GM18868 (cell line): ENCODE data around the gene CSGALNACT2.

ENCODE experiments used
- ATAC-seq: cut with Tn5 transposase; IDR thresholded peaks from one replicate; pipeline ENCODE4 v1.9.1; 2021; ENCODE audit warnings: mild to moderate bottlenecking, moderate library complexity; ENCODE audit not compliant: unreplicated experiment

The CSGALNACT2 gene

DNA sequence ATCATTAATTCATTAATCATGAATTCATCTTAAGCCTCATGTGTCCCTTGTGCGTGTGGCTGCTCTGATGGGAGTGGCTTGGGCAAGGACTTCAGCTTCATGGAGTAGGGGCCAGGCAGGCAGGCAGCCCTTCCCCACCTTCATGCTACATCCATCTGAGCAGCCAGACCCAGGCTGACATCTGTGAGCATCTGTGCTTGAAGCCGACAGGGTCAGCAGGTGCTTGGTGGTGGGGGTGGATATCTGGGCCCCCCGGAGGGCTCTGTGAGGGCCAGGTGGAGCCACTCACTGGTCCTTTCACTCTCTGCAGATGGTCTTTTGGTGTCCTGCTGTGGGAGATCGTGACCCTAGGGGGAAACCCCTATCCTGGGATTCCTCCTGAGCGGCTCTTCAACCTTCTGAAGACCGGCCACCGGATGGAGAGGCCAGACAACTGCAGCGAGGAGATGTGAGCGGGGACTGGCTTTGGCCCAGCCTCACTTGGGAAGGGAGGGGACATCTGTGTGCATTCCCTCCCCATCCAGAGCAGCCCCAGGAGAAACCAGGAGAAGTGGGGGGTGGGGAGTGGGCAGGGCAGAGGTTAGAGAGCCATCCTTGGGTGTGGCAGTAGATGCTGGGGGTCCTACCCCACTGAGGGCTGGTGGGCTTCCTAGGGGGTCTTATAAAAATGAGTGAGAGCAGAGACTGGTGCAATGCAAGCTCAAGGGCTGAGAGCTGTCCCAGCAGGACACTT is 14.7 kb upstream of the CSGALNACT2 start:
- no peak for ATAC-seq

DNA sequence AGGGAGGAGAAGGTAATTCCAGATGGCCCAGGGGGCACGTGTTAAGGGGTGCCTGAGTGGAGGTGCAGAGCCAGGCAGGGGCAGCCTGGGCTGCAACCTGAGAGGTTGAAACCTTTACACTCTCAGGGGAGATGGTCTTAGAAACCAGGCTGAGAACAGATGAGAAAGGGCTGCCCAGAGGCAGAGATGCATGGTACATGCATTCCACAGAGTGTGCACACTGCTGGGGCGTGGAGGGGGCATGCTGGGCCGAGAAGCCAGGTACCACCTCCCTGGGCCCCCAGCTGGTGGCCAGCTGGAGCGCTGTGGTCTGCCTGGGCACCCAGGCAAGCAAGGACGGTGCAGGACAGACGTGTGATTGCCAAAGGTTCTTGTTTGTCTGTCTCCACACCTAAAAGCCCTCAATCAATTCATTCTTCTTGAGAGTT is 14.1 kb upstream of the CSGALNACT2 start:
- no peak for ATAC-seq

DNA sequence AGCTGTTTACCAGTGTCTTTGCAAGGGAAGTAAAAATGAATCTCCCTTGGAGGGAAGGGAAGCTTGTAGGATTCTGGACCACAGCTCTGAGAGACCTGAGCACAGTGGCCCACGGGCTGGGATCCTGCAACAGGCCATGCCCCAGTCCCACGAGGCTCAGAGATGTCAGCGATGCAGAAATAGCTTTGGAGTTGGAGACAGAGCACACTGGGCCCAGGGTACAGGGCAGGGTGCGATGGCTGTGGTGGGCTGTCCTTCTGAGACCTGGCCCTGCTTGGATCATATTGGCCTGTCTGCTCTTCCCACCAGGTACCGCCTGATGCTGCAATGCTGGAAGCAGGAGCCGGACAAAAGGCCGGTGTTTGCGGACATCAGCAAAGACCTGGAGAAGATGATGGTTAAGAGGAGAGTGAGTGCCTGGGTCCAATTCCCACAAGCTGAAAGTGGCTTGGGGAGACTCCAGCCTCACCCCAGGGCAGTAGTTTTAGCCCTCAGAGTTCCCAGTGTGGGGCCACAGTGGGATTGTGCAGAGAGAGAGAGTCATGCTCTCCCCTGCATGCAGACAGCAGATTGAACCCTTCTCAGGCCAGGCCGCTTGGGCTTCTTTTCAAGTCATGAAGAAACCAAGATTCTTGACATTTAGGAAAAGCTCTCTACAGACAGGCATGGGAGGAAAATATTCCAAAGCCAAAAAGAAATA is 13.5 kb upstream of the CSGALNACT2 start:
- ATAC-seq = no peak

DNA sequence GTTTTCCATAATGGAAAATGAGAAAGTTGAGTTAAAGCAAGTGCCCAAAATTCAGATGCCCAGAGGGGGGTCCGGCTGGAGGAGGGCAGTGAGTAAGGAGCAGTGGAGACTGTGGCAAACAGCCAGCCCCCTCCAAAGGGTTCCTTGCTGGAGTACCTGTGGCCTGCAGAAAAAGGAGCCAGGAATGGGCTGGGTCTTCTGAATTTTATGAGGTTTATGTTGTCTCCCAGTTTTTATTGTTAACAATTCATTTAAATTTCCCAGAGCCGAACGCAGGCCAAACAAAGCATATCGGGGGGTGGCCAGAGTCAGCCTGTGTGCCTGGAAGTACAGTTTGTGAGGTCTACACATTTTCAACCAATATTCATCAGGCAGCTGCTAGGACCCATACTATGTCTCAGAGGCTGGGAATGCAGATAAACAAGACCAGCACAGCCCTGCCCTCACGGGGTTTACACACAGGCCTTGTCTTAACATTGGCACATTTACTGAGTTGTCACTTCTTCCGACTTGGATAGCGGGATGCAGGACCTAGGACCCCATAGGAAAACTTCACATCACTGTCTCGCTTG is 12.9 kb upstream of the CSGALNACT2 start:
- no peak for ATAC-seq

DNA sequence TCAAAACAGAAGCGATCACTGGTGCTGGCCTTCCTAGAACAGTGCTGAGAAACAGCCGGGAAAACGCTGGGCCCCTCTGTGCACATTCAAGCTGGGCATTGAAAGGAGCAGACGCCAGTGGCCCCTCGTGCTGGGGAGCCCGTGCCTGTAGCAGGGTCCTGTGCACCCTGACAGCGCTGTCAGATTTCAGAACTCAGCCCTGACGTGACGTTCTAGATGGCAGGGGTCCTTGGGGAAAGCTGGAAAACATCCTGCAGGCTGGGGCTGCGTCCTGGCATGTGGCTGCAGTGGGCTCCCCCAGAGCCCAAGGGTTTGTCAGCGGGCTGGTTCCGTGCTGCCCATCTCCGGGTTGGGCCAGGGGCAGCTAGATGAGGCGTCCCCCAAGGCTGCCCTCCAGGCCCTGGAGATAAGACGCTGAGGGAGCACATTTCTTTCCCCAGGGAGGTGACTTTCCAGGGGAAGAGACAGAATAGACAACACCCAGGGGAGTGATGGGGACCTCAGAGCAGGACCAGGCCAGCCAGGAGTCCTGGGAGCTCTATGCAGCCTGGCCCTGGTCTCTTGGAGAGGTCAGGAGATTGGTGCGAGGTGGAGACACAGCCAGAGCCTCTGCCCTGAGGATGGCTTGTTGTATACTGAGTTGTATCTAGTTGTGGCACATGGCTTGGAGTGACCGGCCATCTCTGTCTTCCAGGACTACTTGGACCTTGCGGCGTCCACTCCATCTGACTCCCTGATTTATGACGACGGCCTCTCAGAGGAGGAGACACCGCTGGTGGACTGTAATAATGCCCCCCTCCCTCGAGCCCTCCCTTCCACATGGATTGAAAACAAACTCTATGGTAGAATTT is 12.1 kb upstream of the CSGALNACT2 start:
- no peak for ATAC-seq

DNA sequence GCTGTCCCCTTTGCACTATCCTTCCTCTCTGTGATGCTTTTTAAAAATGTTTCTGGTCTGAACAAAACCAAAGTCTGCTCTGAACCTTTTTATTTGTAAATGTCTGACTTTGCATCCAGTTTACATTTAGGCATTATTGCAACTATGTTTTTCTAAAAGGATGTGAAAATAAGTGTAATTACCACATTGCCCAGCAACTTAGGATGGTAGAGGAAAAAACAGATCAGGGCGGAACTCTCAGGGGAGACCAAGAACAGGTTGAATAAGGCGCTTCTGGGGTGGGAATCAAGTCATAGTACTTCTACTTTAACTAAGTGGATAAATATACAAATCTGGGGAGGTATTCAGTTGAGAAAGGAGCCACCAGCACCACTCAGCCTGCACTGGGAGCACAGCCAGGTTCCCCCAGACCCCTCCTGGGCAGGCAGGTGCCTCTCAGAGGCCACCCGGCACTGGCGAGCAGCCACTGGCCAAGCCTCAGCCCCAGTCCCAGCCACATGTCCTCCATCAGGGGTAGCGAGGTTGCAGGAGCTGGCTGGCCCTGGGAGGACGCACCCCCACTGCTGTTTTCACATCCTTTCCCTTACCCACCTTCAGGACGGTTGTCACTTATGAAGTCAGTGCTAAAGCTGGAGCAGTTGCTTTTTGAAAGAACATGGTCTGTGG is 11.4 kb upstream of the CSGALNACT2 start:
- ATAC-seq = no peak

DNA sequence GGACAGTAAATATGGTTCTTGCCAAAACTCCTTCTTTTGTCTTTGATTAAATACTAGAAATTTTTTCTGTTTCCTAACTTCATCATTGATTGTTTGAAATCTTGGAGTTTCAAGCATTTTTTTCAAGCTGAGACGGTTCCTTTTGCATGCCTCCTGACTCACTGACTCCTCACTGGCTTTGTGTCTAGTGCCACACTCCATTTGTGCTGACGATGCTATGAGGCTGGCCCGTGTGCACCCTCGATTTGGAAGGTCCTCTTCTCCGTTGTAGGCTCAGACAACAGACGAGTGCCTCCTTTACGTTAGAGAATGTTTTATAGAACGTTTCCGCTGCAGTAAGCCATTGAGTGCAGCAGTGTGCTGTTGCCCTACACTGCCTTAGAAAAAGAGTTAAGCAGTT is 10.8 kb upstream of the CSGALNACT2 start:
- no peak for ATAC-seq

DNA sequence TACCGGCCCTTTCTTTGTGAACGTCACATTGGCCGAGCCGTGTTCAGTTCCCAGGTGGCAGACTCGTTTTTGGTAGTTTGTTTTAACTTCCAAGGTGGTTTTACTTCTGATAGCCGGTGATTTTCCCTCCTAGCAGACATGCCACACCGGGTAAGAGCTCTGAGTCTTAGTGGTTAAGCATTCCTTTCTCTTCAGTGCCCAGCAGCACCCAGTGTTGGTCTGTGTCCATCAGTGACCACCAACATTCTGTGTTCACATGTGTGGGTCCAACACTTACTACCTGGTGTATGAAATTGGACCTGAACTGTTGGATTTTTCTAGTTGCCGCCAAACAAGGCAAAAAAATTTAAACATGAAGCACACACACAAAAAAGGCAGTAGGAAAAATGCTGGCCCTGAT is 9.9 kb upstream of the CSGALNACT2 start:
- ATAC-seq = no peak

DNA sequence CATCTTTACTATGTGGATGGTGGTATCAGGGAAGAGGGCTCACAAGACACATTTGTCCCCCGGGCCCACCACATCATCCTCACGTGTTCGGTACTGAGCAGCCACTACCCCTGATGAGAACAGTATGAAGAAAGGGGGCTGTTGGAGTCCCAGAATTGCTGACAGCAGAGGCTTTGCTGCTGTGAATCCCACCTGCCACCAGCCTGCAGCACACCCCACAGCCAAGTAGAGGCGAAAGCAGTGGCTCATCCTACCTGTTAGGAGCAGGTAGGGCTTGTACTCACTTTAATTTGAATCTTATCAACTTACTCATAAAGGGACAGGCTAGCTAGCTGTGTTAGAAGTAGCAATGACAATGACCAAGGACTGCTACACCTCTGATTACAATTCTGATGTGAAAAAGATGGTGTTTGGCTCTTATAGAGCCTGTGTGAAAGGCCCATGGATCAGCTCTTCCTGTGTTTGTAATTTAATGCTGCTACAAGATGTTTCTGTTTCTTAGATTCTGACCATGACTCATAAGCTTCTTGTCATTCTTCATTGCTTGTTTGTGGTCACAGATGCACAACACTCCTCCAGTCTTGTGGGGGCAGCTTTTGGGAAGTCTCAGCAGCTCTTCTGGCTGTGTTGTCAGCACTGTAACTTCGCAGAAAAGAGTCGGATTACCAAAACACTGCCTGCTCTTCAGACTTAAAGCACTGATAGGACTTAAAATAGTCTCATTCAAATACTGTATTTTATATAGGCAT is 9.1 kb upstream of the CSGALNACT2 start:
- ATAC-seq = peak; percentile 89

DNA sequence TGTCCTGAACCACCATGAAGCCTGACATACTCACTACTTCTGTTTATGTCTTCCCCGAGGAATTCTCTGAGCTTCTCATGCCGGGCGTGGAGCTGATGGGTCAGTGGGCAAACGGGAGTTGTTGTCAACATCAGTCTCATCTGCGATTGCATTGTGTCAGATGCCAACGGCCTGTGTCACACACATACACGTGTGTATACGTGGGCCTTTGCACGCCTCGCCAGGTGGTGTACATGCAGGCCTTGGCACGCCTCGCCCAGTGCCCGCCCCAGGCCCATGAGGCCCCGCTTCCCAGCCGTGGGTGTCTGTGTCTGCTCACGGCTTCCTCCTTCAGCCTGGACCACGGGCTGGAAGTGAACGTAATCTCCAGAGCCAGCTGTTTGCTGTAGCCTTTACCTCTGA is 7.5 kb upstream of the CSGALNACT2 start:
- no peak for ATAC-seq

DNA sequence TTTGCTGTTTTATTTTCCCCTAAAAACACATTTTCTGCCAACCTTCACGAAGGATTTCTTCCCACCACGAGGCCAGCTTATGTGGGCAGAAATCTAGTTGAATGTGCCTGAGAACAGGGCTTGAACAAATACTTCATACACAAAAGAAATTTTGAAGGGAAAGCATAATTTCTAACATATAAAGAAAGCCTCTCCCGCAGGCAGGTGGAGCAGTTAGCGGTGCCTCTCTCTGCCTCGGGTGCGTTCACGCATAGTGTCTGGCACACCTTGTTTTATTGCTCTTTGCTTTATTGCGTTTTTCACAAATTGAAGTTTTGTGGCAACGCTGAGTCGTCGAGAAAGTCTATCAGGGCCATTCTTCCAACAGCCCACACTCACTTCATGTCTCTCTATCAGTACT is 7.0 kb upstream of the CSGALNACT2 start:
- no peak for ATAC-seq

DNA sequence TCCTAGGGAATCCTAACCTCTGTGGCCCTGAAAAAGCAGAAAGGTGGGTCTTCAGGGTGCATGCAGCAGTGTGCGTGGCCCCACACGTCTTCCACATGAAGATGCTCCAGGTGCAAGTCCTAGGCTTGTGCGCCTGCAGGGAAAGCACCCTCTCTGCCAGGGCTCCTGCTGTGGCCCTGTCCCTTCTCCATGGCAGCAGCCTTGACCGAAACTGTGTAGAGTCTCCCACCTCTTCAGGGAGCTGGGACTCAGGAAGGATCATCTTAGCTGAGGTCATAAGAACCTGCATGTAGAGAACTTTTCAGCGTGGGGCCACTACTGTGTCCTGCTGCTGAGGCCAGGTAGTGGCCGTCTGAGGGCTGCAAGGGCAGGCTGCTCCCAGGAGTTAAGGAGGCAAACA is 6.3 kb upstream of the CSGALNACT2 start:
- no peak for ATAC-seq

DNA sequence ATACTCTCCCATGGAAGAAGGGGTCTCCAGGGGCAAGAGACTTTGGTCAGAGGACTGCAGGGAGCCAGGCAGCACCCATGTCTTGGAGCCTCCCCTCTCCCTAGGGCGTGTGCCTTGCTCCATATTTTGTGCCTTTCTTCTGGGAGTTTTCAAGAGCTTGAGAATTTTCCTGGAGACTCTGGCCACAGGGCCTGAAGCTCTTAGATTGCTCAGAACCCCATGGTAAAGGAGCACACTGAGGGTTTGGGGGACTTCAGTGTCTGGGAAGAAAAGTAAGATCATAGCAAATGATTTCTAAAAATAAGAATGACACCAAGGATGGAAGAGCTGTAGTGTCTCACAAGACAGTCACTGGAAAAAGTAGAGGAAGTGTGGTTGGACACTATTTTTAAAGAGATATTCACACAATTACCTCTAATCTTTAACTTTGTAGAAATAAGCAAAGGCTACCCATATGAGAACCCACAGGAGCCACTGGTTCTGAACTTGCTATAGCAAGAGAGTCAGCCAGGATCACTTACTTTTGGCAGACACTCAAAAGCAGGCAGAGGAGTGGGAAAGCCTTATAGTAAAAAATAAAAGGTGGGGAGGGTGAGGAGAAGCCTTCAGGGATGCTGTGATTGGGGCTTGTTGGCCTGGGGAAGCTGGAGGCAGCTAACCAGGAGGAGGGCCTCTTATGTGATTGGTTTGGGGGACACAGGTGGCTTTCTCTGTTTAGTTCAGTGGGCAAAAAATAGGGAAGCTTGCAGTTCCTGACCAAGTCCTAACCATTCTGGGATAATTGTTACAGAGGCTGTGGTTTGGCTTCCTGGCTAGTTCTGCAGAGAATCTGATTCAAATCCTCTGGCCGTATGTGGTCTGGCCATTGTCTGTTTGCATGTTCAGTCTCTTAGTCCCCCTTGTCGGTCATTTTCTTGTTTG is 5.1 kb upstream of the CSGALNACT2 start:
- ATAC-seq = no peak

DNA sequence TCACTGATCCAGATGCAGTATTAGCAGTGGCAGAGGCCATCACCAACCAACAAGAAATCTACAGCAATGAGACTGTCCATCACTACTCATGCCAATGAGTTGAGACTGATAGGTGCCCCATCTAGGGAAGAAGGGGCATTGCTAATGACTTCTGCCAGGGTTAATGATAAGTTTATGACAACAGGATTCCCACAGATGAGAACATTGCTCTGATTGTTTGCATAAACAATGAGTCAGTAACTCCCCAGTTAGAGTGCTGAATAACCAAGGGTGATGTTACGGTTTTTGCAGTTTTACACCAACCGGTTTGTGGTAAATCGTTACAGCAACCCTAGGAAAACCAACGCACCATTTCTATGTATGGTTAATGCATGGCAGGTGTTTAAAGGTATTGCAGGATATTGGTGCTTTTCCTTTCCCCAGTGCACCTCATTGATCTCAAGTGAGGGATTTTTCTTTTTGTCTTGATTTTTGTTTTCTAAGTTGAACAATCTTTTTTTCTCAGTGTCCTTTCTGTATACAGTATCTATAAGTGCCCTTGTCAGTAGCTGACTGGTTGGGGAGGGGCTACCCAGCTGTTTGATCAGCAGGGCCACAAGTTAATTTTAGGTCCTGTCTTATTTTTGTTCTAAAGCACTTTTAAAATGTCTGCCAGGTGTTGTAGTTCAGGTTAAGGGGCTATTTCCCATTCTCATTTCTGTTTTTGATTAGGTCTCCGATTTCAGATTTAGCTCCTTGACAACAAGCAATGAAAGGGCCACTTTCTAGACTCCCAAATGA is 3.9 kb upstream of the CSGALNACT2 start:
- ATAC-seq = no peak

DNA sequence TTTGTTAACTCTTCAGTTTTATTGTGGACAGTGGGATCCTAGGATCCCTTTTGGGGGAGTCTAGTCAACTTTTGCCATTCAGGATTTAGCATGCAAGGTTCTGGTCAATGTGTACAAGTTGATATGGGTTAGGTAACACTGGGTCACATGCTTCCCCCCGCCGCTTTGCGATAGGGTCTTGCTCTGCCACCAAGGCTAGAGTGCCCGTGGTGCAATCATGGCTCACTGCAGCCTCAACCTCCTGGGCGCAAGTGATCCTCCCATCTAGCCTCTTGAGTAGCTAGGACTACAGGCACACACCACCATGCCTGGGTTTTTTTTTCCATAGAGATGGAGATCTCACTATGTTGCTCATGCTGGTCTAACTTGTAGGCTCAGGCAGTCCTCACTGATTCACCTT is 3.2 kb upstream of the CSGALNACT2 start:
- ATAC-seq = no peak

DNA sequence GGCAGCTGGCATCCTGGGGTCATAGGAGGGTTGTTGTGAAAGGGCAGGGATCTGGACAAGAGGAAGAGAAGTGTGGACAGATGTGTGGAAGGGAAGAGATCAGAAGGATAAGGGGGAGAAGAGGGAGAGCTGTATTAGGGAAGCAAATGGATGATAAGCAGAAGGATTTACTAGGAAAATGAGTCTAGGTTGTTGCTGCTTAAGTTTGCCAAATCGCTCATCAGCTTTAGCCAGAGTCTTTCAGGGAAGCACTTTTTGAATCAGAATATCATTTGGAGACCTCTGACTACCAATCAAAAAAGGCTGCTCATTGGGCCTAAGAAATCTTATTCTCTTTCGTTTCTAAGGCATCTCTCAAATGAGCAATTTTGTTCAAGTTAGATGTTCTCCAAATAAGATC is 2.6 kb upstream of the CSGALNACT2 start:
- ATAC-seq = no peak

DNA sequence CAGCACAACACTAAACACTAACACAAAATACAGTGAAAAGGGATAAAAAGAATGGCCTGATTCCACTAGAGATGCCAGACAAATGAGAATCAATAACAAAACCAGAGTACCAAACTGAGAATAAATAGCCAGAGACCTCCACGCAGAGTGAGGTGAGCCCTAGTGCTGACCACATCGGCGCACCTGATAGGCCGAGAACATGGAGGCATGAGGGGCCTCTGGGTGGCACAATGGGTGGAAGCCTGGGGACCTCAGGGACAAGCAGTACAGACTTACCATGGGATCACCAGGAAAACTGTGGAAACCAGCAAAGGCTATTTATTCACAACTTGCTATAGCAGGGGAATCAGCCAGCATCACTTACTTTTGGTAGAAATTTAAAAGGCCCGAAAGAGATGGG is 1.8 kb upstream of the CSGALNACT2 start:
- ATAC-seq = no peak

DNA sequence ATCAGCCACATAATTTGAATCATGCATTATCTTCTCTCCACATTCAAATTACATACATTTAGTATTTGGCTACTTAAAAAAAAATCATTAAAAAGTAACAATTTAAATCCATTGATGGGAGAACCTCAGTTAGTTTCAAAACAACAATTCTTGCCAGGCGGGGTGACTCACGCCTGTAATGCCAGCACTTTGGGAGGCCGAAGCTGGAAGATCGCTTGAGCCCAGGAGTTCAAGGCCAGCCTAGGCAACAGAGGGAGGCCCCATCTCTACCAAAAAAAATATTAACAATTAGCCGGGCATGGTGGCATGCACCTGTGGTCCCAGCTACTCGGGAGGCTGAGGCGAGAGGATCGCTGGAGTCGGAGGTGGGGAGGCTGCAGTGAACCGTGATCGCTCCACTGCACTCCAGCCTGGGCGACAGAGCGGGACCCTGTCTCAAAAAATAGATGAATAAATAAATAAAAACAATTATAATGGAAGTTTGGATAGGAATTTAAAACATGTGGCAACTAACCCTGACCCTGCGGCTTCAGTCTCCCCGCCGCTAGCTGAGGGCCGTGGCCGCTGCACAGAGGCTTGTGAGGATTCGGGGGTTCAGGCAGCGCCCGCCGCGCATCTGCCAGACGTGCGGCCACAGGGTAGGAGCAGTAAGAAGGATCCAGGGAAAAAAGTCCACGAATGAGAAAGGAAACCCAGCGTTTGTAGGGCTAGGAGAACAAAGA is 1.1 kb upstream of the CSGALNACT2 start:
- no peak for ATAC-seq
